Measurements from ENCODE around the gene NAGPA.

GRCh38 chr16:5015887-5016286 is 17.8 kb downstream of the NAGPA start:
- TF ChIP-seq POLR2AphosphoS5 (IDR thresholded peaks at IDR 0.05; ENCODE audit: low read depth, low read length) (no peak), TAF1 (IDR thresholded peaks at IDR 0.05; ENCODE audit: borderline replicate concordance, insufficient read depth, low read length) (no peak)
